ENCODE results near the gene METRNL. TPM values are rescaled to one million over a fixed set of nuclear protein-coding genes. Genes with fewer than 3 reads are reported as not detected.

Gene METRNL
- total RNA-seq, 1 experiment from 2014 or later, result 58.7 TPM

DNA sequence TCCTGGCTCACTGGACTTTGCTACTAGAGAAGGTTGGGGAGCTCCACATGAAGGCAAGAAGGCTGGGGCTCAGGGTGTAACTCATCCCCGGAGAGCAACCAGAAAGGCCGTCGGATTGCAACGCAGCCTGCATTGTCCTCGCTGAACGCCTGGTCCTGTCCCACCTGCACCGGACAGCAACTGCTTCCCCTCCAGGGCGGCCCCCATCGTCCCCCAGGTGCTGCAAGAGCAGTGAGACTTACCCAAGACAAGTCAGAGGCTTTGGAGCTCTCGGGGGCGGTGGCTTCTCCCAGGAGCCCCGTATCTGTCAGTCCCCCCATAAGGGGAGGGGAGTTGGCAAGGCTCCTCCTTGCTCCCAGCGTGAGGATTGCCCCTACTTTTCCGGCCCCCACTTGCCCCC lies 18.4 kb downstream of the METRNL start:
- Histone ChIP-seq H3K79me2 (ENCODE audit: insufficient read depth, low read length) (no peaks in the 10 kb centered on the region), H3K9ac (ENCODE audit: low read length) (no peak overlapping the region), H3K4me3 (replicated peaks in 1 of 2; ENCODE audit: low read depth in 1 of 2, low read length in 2 of 2) (no peak overlapping the region), H3K4me1 (ENCODE audit: control insufficient read depth in 1 of 2, insufficient read depth in 2 of 2, low read length in 2 of 2) (peaks cover 10 to 25% of the 10 kb centered on the region in 2 experiments), H2AFZ (ENCODE audit: low read depth, low read length, poor library complexity, severe bottlenecking) (no peak overlapping the region), H3K36me3 (ENCODE audit: control insufficient read depth in 1 of 2, insufficient read depth in 2 of 2, low read length in 2 of 2) (peaks cover 11 to 15% of the 10 kb centered on the region in 2 experiments; a peak in 3 of 4 replicates), H3K4me2 (ENCODE audit: low read length) (no peak overlapping the region), H3K27ac (ENCODE audit: low read depth, low read length) (no peak overlapping the region), H3K9me2 (ENCODE audit: insufficient read depth) (no peaks in the 10 kb centered on the region), H3K9me3 (ENCODE audit: control insufficient read depth in 1 of 2, insufficient read depth in 1 of 2, low read depth in 1 of 2, low read length in 2 of 2) (no peaks in the 10 kb centered on the region), H4K20me1 (ENCODE audit: insufficient read depth) (no peaks in the 10 kb centered on the region), H3K27me3 (ENCODE audit: insufficient read depth, low read length) (no peaks in the 10 kb centered on the region)
- BruUV-seq (replicated peaks), result no TSS peak
- DNase-seq (ENCODE audit: low read depth, low spot score), result no peak
- RAD21 ChIA-PET (ENCODE audit: low non-redundant PET in 1 of 2, low total read pairs in 2 of 2, uncharacterized antibody in 2 of 2, unreplicated experiment in 2 of 2), result no interaction called here
- intact Hi-C loops (cut with micrococcal nuclease), result no loop called here
- CTCF ChIA-PET, result no interaction called here
- no peak for ATAC-seq
- POLR2A ChIA-PET, result no interaction called here
- TF ChIP-seq POLR2A (IDR thresholded peaks at IDR 0.05; ENCODE audit: borderline replicate concordance, extremely low read depth, insufficient read depth, insufficient read length), result no peak
- TF ChIP-seq EZH2phosphoT487 (IDR thresholded peaks at IDR 0.05; ENCODE audit: borderline replicate concordance), result no peak
- no peak for TF ChIP-seq ZFX (IDR thresholded peaks at IDR 0.05)
- TF ChIP-seq CTCF (IDR thresholded peaks at IDR 0.05 in 2 of 3, conservative IDR thresholded peaks at IDR 0.05 in 1 of 3; ENCODE audit: borderline replicate concordance in 1 of 3, insufficient read depth in 1 of 3, low read depth in 2 of 3, low read length in 2 of 3), result no peak
- TF ChIP-seq CBX3 (IDR thresholded peaks at IDR 0.05; ENCODE audit: low read depth), result no peak
- TF ChIP-seq SRF (IDR thresholded peaks at IDR 0.05; ENCODE audit: low read depth), result no peak
- TF ChIP-seq ZNF274 (IDR thresholded peaks at IDR 0.05; ENCODE audit: low read depth, low read length), result no peak
- no peak for TF ChIP-seq RAD21 (IDR thresholded peaks at IDR 0.05; ENCODE audit: low read depth)
- no peak for TF ChIP-seq CEBPB (IDR thresholded peaks at IDR 0.05; ENCODE audit: low read depth)
- no peak for TF ChIP-seq POLR2AphosphoS5 (IDR thresholded peaks at IDR 0.05; ENCODE audit: low read depth, low read length)
- TF ChIP-seq, protein P1, sequence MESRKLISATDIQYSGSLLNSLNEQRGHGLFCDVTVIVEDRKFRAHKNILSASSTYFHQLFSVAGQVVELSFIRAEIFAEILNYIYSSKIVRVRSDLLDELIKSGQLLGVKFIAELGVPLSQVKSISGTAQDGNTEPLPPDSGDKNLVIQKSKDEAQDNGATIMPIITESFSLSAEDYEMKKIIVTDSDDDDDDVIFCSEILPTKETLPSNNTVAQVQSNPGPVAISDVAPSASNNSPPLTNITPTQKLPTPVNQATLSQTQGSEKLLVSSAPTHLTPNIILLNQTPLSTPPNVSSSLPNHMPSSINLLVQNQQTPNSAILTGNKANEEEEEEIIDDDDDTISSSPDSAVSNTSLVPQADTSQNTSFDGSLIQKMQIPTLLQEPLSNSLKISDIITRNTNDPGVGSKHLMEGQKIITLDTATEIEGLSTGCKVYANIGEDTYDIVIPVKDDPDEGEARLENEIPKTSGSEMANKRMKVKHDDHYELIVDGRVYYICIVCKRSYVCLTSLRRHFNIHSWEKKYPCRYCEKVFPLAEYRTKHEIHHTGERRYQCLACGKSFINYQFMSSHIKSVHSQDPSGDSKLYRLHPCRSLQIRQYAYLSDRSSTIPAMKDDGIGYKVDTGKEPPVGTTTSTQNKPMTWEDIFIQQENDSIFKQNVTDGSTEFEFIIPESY (IDR thresholded peaks at IDR 0.05; ENCODE audit: extremely low read depth, insufficient replicate concordance, low read length), result no peak
- TF ChIP-seq, protein P2, sequence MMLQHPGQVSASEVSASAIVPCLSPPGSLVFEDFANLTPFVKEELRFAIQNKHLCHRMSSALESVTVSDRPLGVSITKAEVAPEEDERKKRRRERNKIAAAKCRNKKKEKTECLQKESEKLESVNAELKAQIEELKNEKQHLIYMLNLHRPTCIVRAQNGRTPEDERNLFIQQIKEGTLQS (IDR thresholded peaks at IDR 0.05), result no peak
- TF ChIP-seq EZH2 (IDR thresholded peaks at IDR 0.05), result no peak
- TF ChIP-seq JUND (IDR thresholded peaks at IDR 0.05), result no peak
- TF ChIP-seq, protein P3, sequence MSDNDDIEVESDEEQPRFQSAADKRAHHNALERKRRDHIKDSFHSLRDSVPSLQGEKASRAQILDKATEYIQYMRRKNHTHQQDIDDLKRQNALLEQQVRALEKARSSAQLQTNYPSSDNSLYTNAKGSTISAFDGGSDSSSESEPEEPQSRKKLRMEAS (IDR thresholded peaks at IDR 0.05), result no peak
- TF ChIP-seq FOSL1 (IDR thresholded peaks at IDR 0.05; ENCODE audit: low read depth), result no peak
- no peak for TF ChIP-seq TCF7L2 (IDR thresholded peaks at IDR 0.05; ENCODE audit: borderline replicate concordance, extremely low read depth, insufficient read depth, insufficient read length)
